ENCODE data around the gene GARIN3. TPM values are rescaled to one million over a fixed set of nuclear protein-coding genes. Genes with fewer than 3 reads are reported as not detected.

Gene GARIN3
- total RNA-seq, 1 donor from 2014 or later = not detected

DNA sequence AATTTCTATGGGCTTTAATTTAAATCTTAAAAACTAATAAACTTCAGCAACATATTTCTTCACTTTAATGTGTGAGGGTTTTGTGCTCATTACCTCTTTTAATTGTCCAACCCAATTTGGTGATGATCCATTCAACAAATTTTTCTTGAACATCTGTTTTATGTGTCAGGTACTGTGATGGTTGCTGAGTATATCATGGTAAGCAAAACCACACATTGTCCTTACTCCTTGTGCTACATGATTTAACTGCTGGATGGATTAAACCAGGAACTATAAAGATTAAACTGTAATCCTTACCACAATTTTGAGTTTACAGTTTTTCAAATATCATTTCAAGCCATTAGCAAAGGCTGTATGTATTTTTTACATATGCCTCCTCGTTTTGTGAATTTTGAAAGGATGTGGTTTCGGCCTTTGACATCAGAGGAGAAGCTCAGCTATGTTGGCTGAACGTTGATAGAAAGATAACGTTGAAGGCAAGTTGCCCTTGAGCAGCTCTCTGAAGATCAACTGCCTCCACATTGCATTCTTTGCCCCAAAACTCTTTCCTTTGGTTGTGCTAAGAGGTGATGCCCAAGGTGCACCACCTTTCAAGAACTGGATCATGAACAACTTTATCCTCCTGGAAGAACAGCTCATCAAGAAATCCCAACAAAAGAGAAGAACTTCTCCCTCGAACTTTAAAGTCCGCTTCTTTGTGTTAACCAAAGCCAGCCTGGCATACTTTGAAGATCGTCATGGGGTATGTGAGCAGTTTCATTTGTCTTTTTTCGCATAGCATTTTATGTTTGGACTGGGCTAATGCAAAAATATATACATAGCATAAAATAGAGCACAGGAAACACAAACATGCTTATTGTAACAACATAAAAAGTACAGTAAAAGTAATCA is 14.6 kb upstream of the GARIN3 start, which contains the start of gene ITK:
Gene ITK, plus strand, starts transcription at position 467 of the 891 bp plus-strand sequence. Its CDS starts 138 bp downstream, at position 605.
- DNase-seq = no peak

GRCh38 chr5:157178966-157179365 is 12.9 kb upstream of the GARIN3 start:
- H3K9me3 ChIP-seq = no peaks in the 10 kb centered on the region
- ATAC-seq (no peak), DNase-seq (no peak)
- no peaks in the 10 kb centered on the region for H3K4me1 ChIP-seq
- no peaks in the 10 kb centered on the region for H3K36me3 ChIP-seq
- no peak overlapping the region for H3K4me3 ChIP-seq
- no peak for TF ChIP-seq CTCF (IDR thresholded peaks at IDR 0.05)
- no peaks in the 10 kb centered on the region for H3K27me3 ChIP-seq
- intact Hi-C loops (cut with DNase I) = no loop called here
- no peak overlapping the region for H3K27ac ChIP-seq

More for the DNA sequence above, 14.6 kb upstream of the GARIN3 start, which contains the start of gene ITK:
- H3K9me3 ChIP-seq = no peaks in the 10 kb centered on the region
- H3K36me3 ChIP-seq = no peaks in the 10 kb centered on the region
- TF ChIP-seq CTCF (IDR thresholded peaks at IDR 0.05) = no peak
- H3K27me3 ChIP-seq = no peaks in the 10 kb centered on the region
- H3K4me1 ChIP-seq = no peaks in the 10 kb centered on the region
- intact Hi-C loops (cut with DNase I) = no loop called here
- no peak for ATAC-seq
- H3K4me3 ChIP-seq = peak within 1 kb of the TSS; percentile 39
- peak within 1 kb of the TSS; percentile 52 for H3K27ac ChIP-seq

DNA sequence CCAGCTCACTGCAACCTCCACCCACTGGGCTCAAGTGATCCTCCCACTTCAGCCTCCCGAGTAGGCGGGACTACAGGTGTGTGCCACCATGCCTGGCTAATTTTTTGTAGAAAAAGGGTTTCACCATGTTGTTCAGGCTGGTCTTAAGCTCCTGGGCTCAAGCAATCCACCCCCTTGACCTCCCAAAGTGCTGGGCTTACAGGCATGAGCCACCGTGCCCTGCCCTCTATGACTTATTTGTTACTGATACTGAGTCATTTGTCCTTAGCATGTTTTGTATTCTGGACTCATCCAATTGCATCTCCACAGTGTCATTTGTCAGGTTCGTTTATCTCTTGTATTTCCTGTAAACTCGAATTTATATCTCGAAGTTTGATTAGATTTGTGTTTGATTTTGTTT is 11.9 kb upstream of the GARIN3 start:
- Histone ChIP-seq H3K9me3 (no peaks in the 10 kb centered on the region), H3K36me3 (no peaks in the 10 kb centered on the region), H3K4me1 (no peaks in the 10 kb centered on the region), H3K4me3 (no peak overlapping the region), H3K27me3 (no peaks in the 10 kb centered on the region), H3K27ac (no peak overlapping the region)
- intact Hi-C loops (cut with DNase I) = no loop called here
- TF ChIP-seq CTCF (IDR thresholded peaks at IDR 0.05) = no peak
- ATAC-seq = no peak
- DNase-seq = no peak

- DNase-seq (no peak), ATAC-seq (no peak)
- Histone ChIP-seq H3K27ac (no peak overlapping the region), H3K4me3 (no peak overlapping the region), H3K9me3 (no peaks in the 10 kb centered on the region), H3K4me1 (no peaks in the 10 kb centered on the region), H3K27me3 (no peaks in the 10 kb centered on the region), H3K36me3 (no peaks in the 10 kb centered on the region)
- intact Hi-C loops (cut with DNase I) = no loop called here
- no peak for TF ChIP-seq CTCF (IDR thresholded peaks at IDR 0.05)
These were observed 9.1 kb upstream of the GARIN3 start for GRCh38 chr5:157175071-157175612.

DNA sequence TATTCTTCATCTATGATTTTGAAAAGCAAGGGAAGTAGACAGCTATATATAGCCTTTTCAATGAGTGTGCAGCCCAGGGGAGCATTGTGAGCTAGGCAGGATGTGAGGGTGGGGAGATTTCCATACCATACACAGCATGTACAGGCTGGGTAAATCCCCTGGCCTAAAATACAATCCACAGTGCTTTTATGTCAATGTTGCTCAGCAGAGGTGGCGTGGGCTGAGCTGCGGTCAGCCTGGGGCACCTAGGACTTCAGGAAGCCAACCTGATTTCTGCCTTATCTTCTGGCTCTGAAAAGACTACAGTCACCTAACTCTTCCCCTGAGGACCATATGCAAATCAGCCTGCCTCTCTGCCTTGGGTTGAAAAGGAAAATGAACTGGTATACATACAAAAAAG is 6.3 kb upstream of the GARIN3 start:
- DNase-seq (no peak), ATAC-seq (no peak)
- Histone ChIP-seq H3K27ac (no peak overlapping the region), H3K27me3 (no peaks in the 10 kb centered on the region), H3K9me3 (no peaks in the 10 kb centered on the region), H3K4me1 (no peaks in the 10 kb centered on the region), H3K4me3 (no peak overlapping the region), H3K36me3 (no peaks in the 10 kb centered on the region)
- intact Hi-C loops (cut with DNase I) = no loop called here
- TF ChIP-seq CTCF (IDR thresholded peaks at IDR 0.05) = no peak

All from upper lobe of right lung (tissue), 1 donor.